HEK293 (cell line): Measurements from ENCODE around the gene FBH1.

Experiments used
- HOXC10 ChIP-seq: sonication (generic); formaldehyde crosslinking; IDR thresholded peaks from 2 replicates; pipeline ENCODE4 v1.8.1; 2023; ENCODE audit warnings: mild to moderate bottlenecking, missing genetic modification reagents
- KLF10 ChIP-seq: fragments of 450-650 bp; IDR thresholded peaks from 2 replicates; pipeline ENCODE4 v1.5.1; 2018; ENCODE audit warnings: missing biosample characterization, mild to moderate bottlenecking, missing genetic modification characterization
- KLF9 ChIP-seq: fragments of 450-650 bp; formaldehyde crosslinking; IDR thresholded peaks from 2 replicates; pipeline ENCODE4 v1.5.1; 2016; ENCODE audit warnings: missing biosample characterization, missing genetic modification characterization, low read depth
- OVOL3 ChIP-seq: fragments of 450-650 bp; formaldehyde crosslinking; IDR thresholded peaks from 2 replicates; pipeline ENCODE4 v1.5.1; 2016; ENCODE audit warnings: missing biosample characterization, missing genetic modification characterization
- PBX3 ChIP-seq: sonication (generic); formaldehyde crosslinking; IDR thresholded peaks from 2 replicates; pipeline ENCODE4 v1.8.1; 2022; ENCODE audit warnings: mild to moderate bottlenecking, moderate library complexity, missing genetic modification reagents
- PRDM10 ChIP-seq: fragments of 450-650 bp; formaldehyde crosslinking; IDR thresholded peaks from 2 replicates; pipeline ENCODE4 v1.5.1; 2016; ENCODE audit warnings: missing biosample characterization, missing genetic modification characterization
- REST ChIP-seq: fragments of 450-650 bp; formaldehyde crosslinking; IDR thresholded peaks from 2 replicates; pipeline ENCODE4 v1.5.1; 2016; ENCODE audit warnings: missing biosample characterization, missing genetic modification characterization
- TRIM28 ChIP-seq: IDR thresholded peaks from 2 replicates; pipeline ENCODE4 v1.6.1; 2011; ENCODE audit warnings: low read length, control low read depth, borderline replicate concordance
- YY1 ChIP-seq: fragments of 450-650 bp; formaldehyde crosslinking; IDR thresholded peaks from 2 replicates; pipeline ENCODE4 v1.5.1; 2018; ENCODE audit warnings: missing biosample characterization, missing genetic modification characterization
- ZBTB1 ChIP-seq: fragments of 450-650 bp; formaldehyde crosslinking; IDR thresholded peaks from 2 replicates; pipeline ENCODE4 v1.5.1; 2016; ENCODE audit warnings: missing biosample characterization, missing genetic modification characterization
- ZBTB7A ChIP-seq: fragments of 450-650 bp; formaldehyde crosslinking; IDR thresholded peaks from 2 replicates; pipeline ENCODE4 v1.5.1; 2016; ENCODE audit warnings: low read depth, missing biosample characterization, missing genetic modification characterization
- ZEB2 ChIP-seq: fragments of 450-650 bp; formaldehyde crosslinking; IDR thresholded peaks from 2 replicates; pipeline ENCODE4 v1.5.1; 2016; ENCODE audit warnings: missing biosample characterization, missing genetic modification characterization
- ZNF10 ChIP-seq: fragments of 450-650 bp; formaldehyde crosslinking; IDR thresholded peaks from 2 replicates; pipeline ENCODE4 v1.5.1; 2017; ENCODE audit warnings: missing biosample characterization, missing genetic modification characterization
- ZNF146 ChIP-seq: fragments of 450-650 bp; formaldehyde crosslinking; IDR thresholded peaks from 2 replicates; pipeline ENCODE4 v1.5.1; 2016; ENCODE audit warnings: missing biosample characterization, missing genetic modification characterization
- ZNF174 ChIP-seq: fragments of 450-650 bp; formaldehyde crosslinking; IDR thresholded peaks from 2 replicates; pipeline ENCODE4 v1.5.0; 2017; ENCODE audit warnings: missing biosample characterization, mild to moderate bottlenecking, missing genetic modification characterization
- ZNF292 ChIP-seq: fragments of 450-650 bp; formaldehyde crosslinking; IDR thresholded peaks from 2 replicates; pipeline ENCODE4 v1.5.1; 2016; ENCODE audit warnings: low read depth, missing biosample characterization, missing genetic modification characterization, borderline replicate concordance
- ZNF335 ChIP-seq: fragments of 450-650 bp; formaldehyde crosslinking; conservative IDR thresholded peaks from 2 replicates; pipeline ENCODE4 v1.5.1; 2016; ENCODE audit warnings: missing biosample characterization, missing genetic modification characterization
- ZNF362 ChIP-seq: fragments of 450-650 bp; formaldehyde crosslinking; IDR thresholded peaks from 2 replicates; pipeline ENCODE4 v1.5.1; 2016; ENCODE audit warnings: missing biosample characterization, missing genetic modification characterization
- ZNF473 ChIP-seq: fragments of 450-650 bp; formaldehyde crosslinking; IDR thresholded peaks from 2 replicates; pipeline ENCODE4 v1.5.1; 2017; ENCODE audit warnings: missing biosample characterization, missing genetic modification characterization
- ZNF529 ChIP-seq: fragments of 450-650 bp; formaldehyde crosslinking; IDR thresholded peaks from 2 replicates; pipeline ENCODE4 v1.5.1; 2017; ENCODE audit warnings: missing genetic modification characterization, missing biosample characterization; ENCODE audit not compliant: insufficient replicate concordance
- ZNF580 ChIP-seq: fragments of 450-650 bp; formaldehyde crosslinking; IDR thresholded peaks from 2 replicates; pipeline ENCODE4 v1.5.1; 2016; ENCODE audit warnings: missing biosample characterization, missing genetic modification characterization
- ZNF785 ChIP-seq: fragments of 450-650 bp; formaldehyde crosslinking; IDR thresholded peaks from 2 replicates; pipeline ENCODE4 v1.5.1; 2016; ENCODE audit warnings: missing biosample characterization, missing genetic modification characterization
- TF ChIP-seq, protein P1 (sequence below): fragments of 450-650 bp; formaldehyde crosslinking; IDR thresholded peaks from 2 replicates; pipeline ENCODE4 v1.5.1; 2016; ENCODE audit warnings: missing biosample characterization, missing genetic modification characterization
- TF ChIP-seq, protein P2 (sequence below): fragments of 450-650 bp; formaldehyde crosslinking; IDR thresholded peaks from 2 replicates; pipeline ENCODE4 v1.5.1; 2016; ENCODE audit warnings: missing biosample characterization, missing genetic modification characterization

Gene FBH1

GRCh38 chr10:5889624-5890451 lies at the start of gene FBH1, which contains the start of gene ANKRD16 (continued):
- TF ChIP-seq PRDM10 (tag by site-specific recombination) (peak; percentile 27; the same call in 1 of the 2 replicates), PBX3 (CRISPR knock-in tag) (peak; percentile 100), ZNF529 (tag by site-specific recombination) (no peak), ZNF473 (tag by site-specific recombination) (no peak), ZNF10 (no peak), ZNF362 (tag by site-specific recombination) (no peak), ZNF580 (peak; percentile 71; the same call in 1 of the 2 replicates), TRIM28 (no peak), ZNF335 (tag by site-specific recombination) (peak; percentile 85), KLF10 (tag by site-specific recombination) (peak; percentile 100), ZBTB1 (tag by site-specific recombination) (peak; percentile 97), ZEB2 (tag by site-specific recombination) (peak; percentile 99), ZNF292 (tag by site-specific recombination) (no peak), KLF9 (tag by site-specific recombination) (peak; percentile 99), ZNF174 (tag by site-specific recombination) (no peak), OVOL3 (tag by site-specific recombination) (peak; percentile 38; the same call in 1 of the 2 replicates), YY1 (tag by site-specific recombination) (no peak), ZNF785 (no peak), HOXC10 (CRISPR knock-in tag) (no peak), ZBTB7A (tag by site-specific recombination) (no peak), REST (no peak), ZNF146 (tag by site-specific recombination) (peak; percentile 21; the same call in 1 of the 2 replicates)
- TF ChIP-seq, protein P1, sequence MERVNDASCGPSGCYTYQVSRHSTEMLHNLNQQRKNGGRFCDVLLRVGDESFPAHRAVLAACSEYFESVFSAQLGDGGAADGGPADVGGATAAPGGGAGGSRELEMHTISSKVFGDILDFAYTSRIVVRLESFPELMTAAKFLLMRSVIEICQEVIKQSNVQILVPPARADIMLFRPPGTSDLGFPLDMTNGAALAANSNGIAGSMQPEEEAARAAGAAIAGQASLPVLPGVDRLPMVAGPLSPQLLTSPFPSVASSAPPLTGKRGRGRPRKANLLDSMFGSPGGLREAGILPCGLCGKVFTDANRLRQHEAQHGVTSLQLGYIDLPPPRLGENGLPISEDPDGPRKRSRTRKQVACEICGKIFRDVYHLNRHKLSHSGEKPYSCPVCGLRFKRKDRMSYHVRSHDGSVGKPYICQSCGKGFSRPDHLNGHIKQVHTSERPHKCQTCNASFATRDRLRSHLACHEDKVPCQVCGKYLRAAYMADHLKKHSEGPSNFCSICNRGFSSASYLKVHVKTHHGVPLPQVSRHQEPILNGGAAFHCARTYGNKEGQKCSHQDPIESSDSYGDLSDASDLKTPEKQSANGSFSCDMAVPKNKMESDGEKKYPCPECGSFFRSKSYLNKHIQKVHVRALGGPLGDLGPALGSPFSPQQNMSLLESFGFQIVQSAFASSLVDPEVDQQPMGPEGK (tag by site-specific recombination): peak; percentile 95
- TF ChIP-seq, protein P2, sequence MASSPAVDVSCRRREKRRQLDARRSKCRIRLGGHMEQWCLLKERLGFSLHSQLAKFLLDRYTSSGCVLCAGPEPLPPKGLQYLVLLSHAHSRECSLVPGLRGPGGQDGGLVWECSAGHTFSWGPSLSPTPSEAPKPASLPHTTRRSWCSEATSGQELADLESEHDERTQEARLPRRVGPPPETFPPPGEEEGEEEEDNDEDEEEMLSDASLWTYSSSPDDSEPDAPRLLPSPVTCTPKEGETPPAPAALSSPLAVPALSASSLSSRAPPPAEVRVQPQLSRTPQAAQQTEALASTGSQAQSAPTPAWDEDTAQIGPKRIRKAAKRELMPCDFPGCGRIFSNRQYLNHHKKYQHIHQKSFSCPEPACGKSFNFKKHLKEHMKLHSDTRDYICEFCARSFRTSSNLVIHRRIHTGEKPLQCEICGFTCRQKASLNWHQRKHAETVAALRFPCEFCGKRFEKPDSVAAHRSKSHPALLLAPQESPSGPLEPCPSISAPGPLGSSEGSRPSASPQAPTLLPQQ (tag by site-specific recombination): peak; percentile 44; the same call in 1 of the 2 replicates
